Measurements from ENCODE around the gene NRG4. TPM values are rescaled to one million over a fixed set of nuclear protein-coding genes. Genes with fewer than 3 reads are reported as not detected.
"Not testable (repeated sequence)": the region's sequence is repeated elsewhere in the genome, so short reads cannot be mapped to it uniquely, and the experiment has no call there.

The NRG4 gene
- total and polyA plus RNA-seq, 4 experiments from 2014 or later = not detected

DNA sequence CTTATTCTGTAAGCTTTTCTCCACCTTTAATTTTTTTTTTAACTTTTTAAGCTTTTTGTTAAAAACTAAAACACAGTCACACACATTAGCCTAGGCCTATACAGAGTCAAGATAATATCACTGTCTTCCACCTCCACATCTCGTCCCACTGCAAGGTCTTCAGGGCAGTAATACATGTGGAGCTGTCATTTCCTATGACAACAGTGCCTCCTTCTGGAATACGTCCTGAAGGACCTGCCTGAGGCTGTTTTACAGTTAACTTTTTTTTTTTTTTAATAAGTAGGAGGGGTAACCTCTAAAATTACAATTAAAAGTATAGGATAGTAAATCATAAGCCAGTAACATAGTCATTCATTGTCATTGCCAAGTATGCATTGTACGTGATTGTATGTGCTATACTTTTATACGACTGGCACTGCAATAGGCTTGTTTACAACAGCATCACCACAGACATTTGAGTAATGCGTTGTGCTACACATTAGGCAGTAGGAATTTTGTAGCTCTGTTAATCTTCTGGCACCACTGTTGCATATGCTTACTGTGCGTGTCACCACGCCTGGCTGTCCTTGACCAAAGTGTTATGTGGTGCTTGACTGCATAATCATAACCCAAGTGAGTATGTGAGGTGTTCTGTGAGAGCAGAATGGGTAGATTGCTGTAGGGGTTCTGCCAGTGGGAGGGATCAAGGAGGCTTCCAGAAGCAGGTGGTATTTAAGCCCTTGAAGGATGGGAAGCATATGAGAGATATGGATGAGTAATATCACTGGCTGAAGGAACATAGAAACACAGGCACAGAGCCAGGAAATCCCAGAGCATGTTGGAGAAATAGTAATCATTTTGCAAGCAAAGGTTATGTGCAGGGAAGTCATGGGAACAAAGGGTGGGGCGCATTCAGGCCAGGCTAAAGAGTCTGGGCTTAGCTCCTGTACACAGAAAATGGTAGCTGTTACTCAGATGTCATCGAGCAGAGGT is 90.2 kb downstream of the NRG4 start:
- H3K4me1 Mint-ChIP-seq = peaks cover 15 to 32% (median 19%) of the 10 kb centered on the region in 4 donors
- H3K27ac ChIP-seq (ENCODE audit: low read depth, low read length) = no peak overlapping the region
- no peak overlapping the region for H3K27ac Mint-ChIP-seq
- no peak overlapping the region for H3K4me3 Mint-ChIP-seq
- peaks cover 17% of the 10 kb centered on the region for H3K36me3 ChIP-seq (ENCODE audit: insufficient read depth, low read length)
- intact Hi-C loops (cut with micrococcal nuclease) = no loop called here
- H3K4me1 ChIP-seq (ENCODE audit: insufficient read depth, low read length) = no peaks in the 10 kb centered on the region
- peaks cover 55 to 69% of the 10 kb centered on the region in 2 donors for H3K36me3 Mint-ChIP-seq
- POLR2A ChIA-PET (ENCODE audit: partially characterized antibody) = no interaction called here
- no peaks in the 10 kb centered on the region for H3K9me3 ChIP-seq (ENCODE audit: control insufficient read depth in 1 of 2, low read length in 2 of 2)
- H3K4me3 ChIP-seq (ENCODE audit: low read length in 2 of 2) = no peak overlapping the region
- no peaks in the 10 kb centered on the region for H3K27me3 Mint-ChIP-seq
- H3K27me3 ChIP-seq (ENCODE audit: insufficient read depth, low read length) = no peaks in the 10 kb centered on the region
- no peaks in the 10 kb centered on the region for H3K9me3 Mint-ChIP-seq
- peak in 4 of 5 donors; percentile 12 to 32 (median 23) for DNase-seq
- CTCF ChIA-PET (ENCODE audit: partially characterized antibody) = interaction anchor here (0.6 to 2.3 kb wide), 8 partner anchors 95 to 554 kb away, joined by 3 to 19 read pairs (median 3); partner anchors contain the start of gene MAN2C1

DNA sequence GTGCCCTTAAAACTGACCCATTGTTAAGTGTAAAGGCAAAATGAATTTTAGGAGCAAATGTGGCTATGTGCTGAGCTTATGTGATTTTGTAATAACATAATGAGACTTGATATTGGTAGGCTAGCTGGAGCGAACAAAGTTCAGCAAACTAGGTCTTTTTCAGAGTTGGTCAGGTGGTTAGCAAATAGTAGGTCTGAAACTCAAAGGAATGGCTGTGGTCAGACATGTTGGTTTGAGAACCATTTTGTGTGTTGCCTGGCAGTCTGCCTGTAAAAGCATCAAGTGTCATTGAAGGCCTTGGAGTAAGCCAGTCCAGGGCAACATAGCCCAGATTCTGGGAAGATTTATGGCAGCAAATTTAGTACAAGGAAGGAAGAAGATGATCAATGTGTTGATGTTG is 92.1 kb downstream of the NRG4 start:
- Mint-ChIP-seq H3K36me3 (peaks cover 46 to 59% of the 10 kb centered on the region in 2 donors), H3K4me3 (no peak overlapping the region), H3K4me1 (peaks cover 13 to 21% (median 17%) of the 10 kb centered on the region in 4 donors), H3K27me3 (no peaks in the 10 kb centered on the region), H3K9me3 (no peaks in the 10 kb centered on the region), H3K27ac (peak overlapping the region in 1 of 7 donors; percentile 6)
- no peak for DNase-seq
- Histone ChIP-seq H3K36me3 (ENCODE audit: insufficient read depth, low read length) (peaks cover 19% of the 10 kb centered on the region), H3K4me3 (ENCODE audit: low read length in 2 of 2) (no peak overlapping the region), H3K27ac (ENCODE audit: low read depth, low read length) (no peak overlapping the region), H3K9me3 (ENCODE audit: control insufficient read depth in 1 of 2, low read length in 2 of 2) (no peaks in the 10 kb centered on the region), H3K4me1 (ENCODE audit: insufficient read depth, low read length) (no peaks in the 10 kb centered on the region), H3K27me3 (ENCODE audit: insufficient read depth, low read length) (no peaks in the 10 kb centered on the region)
- ChIA-PET POLR2A (ENCODE audit: partially characterized antibody) (no interaction called here), CTCF (ENCODE audit: partially characterized antibody) (interaction anchor here (1.9 kb wide), 1 partner anchor 110 kb away, joined by 8 read pairs; no protein-coding TSS in a partner anchor)
- intact Hi-C loops (cut with micrococcal nuclease) = no loop called here

DNA sequence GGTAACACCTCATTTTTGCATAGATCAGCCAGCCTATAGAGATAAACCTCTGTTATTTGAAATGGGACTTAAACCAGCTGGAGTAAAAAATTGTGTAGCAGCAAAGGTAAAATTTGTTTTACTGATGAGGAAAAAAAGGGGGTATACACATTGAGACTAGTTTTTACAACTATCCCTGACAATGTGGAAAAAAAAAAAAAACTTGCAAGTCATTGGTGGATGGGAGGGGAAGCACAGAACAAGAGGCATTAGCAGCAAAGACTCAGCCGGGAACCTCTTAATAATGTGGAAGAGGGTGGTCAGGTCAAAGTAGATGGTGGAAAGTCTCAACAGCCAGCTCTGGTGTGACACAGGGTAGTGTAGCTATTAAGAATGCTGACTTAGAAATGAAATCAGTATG is 94.1 kb downstream of the NRG4 start:
- H3K9me3 Mint-ChIP-seq = no peaks in the 10 kb centered on the region
- ChIA-PET POLR2A (ENCODE audit: partially characterized antibody) (interaction anchor here (1.6 kb wide), 1 partner anchor 17 kb away, joined by 4 read pairs; no protein-coding TSS in a partner anchor), CTCF (ENCODE audit: partially characterized antibody) (interaction anchor here (1.9 kb wide), 1 partner anchor 108 kb away, joined by 8 read pairs; no protein-coding TSS in a partner anchor)
- Histone ChIP-seq H3K27me3 (ENCODE audit: insufficient read depth, low read length) (no peaks in the 10 kb centered on the region), H3K4me1 (ENCODE audit: insufficient read depth, low read length) (no peaks in the 10 kb centered on the region), H3K4me3 (ENCODE audit: low read length in 2 of 2) (no peak overlapping the region), H3K9me3 (ENCODE audit: control insufficient read depth in 1 of 2, low read length in 2 of 2) (no peaks in the 10 kb centered on the region), H3K27ac (ENCODE audit: low read depth, low read length) (no peak overlapping the region), H3K36me3 (ENCODE audit: insufficient read depth, low read length) (peaks cover 25% of the 10 kb centered on the region)
- H3K27me3 Mint-ChIP-seq = no peaks in the 10 kb centered on the region
- H3K27ac Mint-ChIP-seq = peak overlapping the region in 1 of 7 donors; percentile 70
- intact Hi-C loops (cut with micrococcal nuclease) = no loop called here
- peaks cover 48 to 70% of the 10 kb centered on the region in 2 donors for H3K36me3 Mint-ChIP-seq
- H3K4me1 Mint-ChIP-seq = peaks cover 7 to 13% (median 8%) of the 10 kb centered on the region in 4 donors
- no peak overlapping the region for H3K4me3 Mint-ChIP-seq
- DNase-seq = no peak

DNA sequence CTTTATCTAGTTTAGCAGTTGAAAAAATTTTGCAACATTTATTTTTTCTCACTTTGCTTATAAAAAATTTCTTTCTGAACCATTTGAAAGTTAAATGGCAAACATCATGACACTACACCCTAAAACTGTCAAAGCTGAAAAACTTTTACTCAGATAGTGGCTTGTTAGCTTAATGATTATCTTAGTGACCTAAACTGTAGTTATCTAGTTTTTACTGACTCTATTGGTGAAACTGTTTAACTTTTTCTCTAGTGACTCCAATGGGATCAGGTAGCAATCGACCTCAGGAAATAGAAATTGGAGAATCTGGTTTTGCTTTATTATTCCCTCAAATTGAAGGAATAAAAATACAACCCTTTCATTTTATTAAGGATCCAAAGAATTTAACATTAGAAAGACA is 95.2 kb downstream of the NRG4 start:
- H3K27me3 ChIP-seq (ENCODE audit: insufficient read depth, low read length) = no peaks in the 10 kb centered on the region
- peaks cover 27% of the 10 kb centered on the region for H3K36me3 ChIP-seq (ENCODE audit: insufficient read depth, low read length)
- no peak overlapping the region for H3K4me3 Mint-ChIP-seq
- CTCF ChIA-PET (ENCODE audit: partially characterized antibody) = no interaction called here
- peaks cover 4 to 10% (median 7%) of the 10 kb centered on the region in 4 donors for H3K4me1 Mint-ChIP-seq
- POLR2A ChIA-PET (ENCODE audit: partially characterized antibody) = no interaction called here
- intact Hi-C loops (cut with micrococcal nuclease) = no loop called here
- no peak for DNase-seq
- H3K27ac ChIP-seq (ENCODE audit: low read depth, low read length) = no peak overlapping the region
- H3K27ac Mint-ChIP-seq = no peak overlapping the region
- no peaks in the 10 kb centered on the region for H3K9me3 Mint-ChIP-seq
- H3K4me3 ChIP-seq (ENCODE audit: low read length in 2 of 2) = no peak overlapping the region
- no peaks in the 10 kb centered on the region for H3K9me3 ChIP-seq (ENCODE audit: control insufficient read depth in 1 of 2, low read length in 2 of 2)
- H3K36me3 Mint-ChIP-seq = peaks cover 51 to 72% of the 10 kb centered on the region in 2 donors
- H3K4me1 ChIP-seq (ENCODE audit: insufficient read depth, low read length) = no peaks in the 10 kb centered on the region
- H3K27me3 Mint-ChIP-seq = no peaks in the 10 kb centered on the region

DNA sequence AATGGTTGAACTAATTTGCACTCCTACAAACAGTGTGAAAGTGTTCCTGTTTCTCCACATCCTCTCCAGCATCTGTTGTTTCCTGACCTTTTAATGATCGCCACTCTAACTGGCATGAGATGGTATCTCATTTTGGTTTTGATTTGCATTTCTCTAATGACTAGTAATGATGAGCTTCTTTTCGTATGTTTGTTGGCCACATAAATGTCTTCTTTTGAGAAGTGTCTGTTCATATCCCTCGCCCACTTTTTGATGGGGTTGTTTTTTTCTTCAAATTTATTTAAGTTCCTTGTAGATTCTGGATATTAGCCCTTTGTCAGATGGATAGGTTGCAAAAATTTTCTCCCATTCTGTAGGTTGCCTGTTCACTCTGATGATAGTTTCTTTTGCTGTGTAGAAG is 101.9 kb downstream of the NRG4 start:
- H3K27me3 Mint-ChIP-seq; H3K4me1 ChIP-seq (ENCODE audit: insufficient read depth, low read length); CTCF ChIA-PET (ENCODE audit: partially characterized antibody); H3K4me3 ChIP-seq (ENCODE audit: low read length in 2 of 2); H3K27me3 ChIP-seq (ENCODE audit: insufficient read depth, low read length); intact Hi-C loops (cut with micrococcal nuclease); H3K36me3 ChIP-seq (ENCODE audit: insufficient read depth, low read length); H3K27ac Mint-ChIP-seq; H3K27ac ChIP-seq (ENCODE audit: low read depth, low read length); DNase-seq; H3K9me3 Mint-ChIP-seq; H3K9me3 ChIP-seq (ENCODE audit: control insufficient read depth in 1 of 2, low read length in 2 of 2); POLR2A ChIA-PET (ENCODE audit: partially characterized antibody): not testable (repeated sequence)
- Mint-ChIP-seq H3K4me3 (peak overlapping the region in 2 of 8 donors; percentile 4 to 22), H3K36me3 (peaks cover 53 to 65% of the 10 kb centered on the region in 2 donors), H3K4me1 (peaks cover 27 to 52% (median 40%) of the 10 kb centered on the region in 4 donors)

DNA sequence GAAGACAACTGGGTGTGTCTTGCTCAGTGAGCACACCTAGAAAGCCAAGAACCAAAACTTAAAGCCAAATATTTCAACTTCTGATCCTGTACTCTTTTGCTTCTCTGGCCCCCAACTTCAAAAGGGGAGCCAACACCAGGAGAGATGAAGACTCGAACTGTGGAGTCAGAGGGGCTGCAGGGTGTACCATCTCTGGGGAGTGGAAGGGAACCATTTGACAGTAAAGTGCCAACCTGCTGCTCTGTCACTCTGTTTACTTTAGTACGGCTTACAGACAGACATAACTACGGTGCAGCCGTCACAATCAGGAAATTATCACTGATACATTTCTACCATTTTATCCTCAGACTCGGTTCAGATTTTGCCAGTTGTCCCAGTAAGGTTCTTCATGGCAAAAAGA is 107.0 kb downstream of the NRG4 start:
- CTCF ChIA-PET (ENCODE audit: partially characterized antibody) = no interaction called here
- Mint-ChIP-seq H3K36me3 (peaks cover 17 to 36% of the 10 kb centered on the region in 2 donors), H3K27me3 (no peaks in the 10 kb centered on the region), H3K9me3 (peaks cover 0 to 3% (median 0%) of the 10 kb centered on the region in 8 donors), H3K4me1 (peaks cover 29 to 69% (median 51%) of the 10 kb centered on the region in 4 donors), H3K4me3 (peak overlapping the region; percentile 63 to 99 (median 96)), H3K27ac (peak overlapping the region; percentile 25 to 78 (median 60))
- DNase-seq = no peak
- Histone ChIP-seq H3K9me3 (ENCODE audit: control insufficient read depth in 1 of 2, low read length in 2 of 2) (no peaks in the 10 kb centered on the region), H3K4me3 (ENCODE audit: low read length in 2 of 2) (no peak overlapping the region), H3K27ac (ENCODE audit: low read depth, low read length) (no peak overlapping the region), H3K4me1 (ENCODE audit: insufficient read depth, low read length) (peaks cover 31% of the 10 kb centered on the region), H3K36me3 (ENCODE audit: insufficient read depth, low read length) (no peaks in the 10 kb centered on the region), H3K27me3 (ENCODE audit: insufficient read depth, low read length) (no peaks in the 10 kb centered on the region)
- intact Hi-C loops (cut with micrococcal nuclease) = loop anchor here (10.0 kb wide), 2 partner anchors 170 to 880 kb away; partner anchors contain the start of gene PPCDC
- POLR2A ChIA-PET (ENCODE audit: partially characterized antibody) = interaction anchor here (0.6 to 3.3 kb wide), 3 partner anchors 39 to 1052 kb away, joined by 3 to 30 read pairs (median 3); partner anchors contain the start of gene UBE2Q2

All from CD4-positive, alpha-beta memory T cell (primary cell).